Stimulated activated CD8-positive, alpha-beta memory T cell treated with anti-CD3 and anti-CD28 coated beads, Interleukin-4, amount 100 ng/mL, for 1 hour (primary cell): Measurements from ENCODE around the gene FAM117A.
"Not testable (repeated sequence)": the region's sequence is repeated elsewhere in the genome, so short reads cannot be mapped to it uniquely, and the experiment has no call there.

ENCODE experiments used
- DNase-seq, 2 donors: peaks; one replicate each; pipeline ENCODE4 v3.0.0-alpha.2; 2020; ENCODE audit warnings: low read depth in 2 of 2, low spot score in 1 of 2

FAM117A gene

GRCh38 chr17:49680314-49680713, 83.6 kb downstream of the FAM117A start:
- no peak for DNase-seq

- DNase-seq, result peak; percentile 96 to 99
Measured at GRCh38 chr17:49677933-49678847, 85.7 kb downstream of the FAM117A start, which contains the start of gene SPOP. TSS of gene SPOP (minus strand) at chr17:49678097. CDS start at chr17:49622810, 55,287 bp downstream.

- peak; percentile 90 to 95 for DNase-seq
Measured at GRCh38 chr17:49677134-49677932, 86.6 kb downstream of the FAM117A start.

- DNase-seq, result no peak
Measured at GRCh38 chr17:49676276-49676868, 87.6 kb downstream of the FAM117A start.

GRCh38 chr17:49674507-49674906, 89.4 kb downstream of the FAM117A start:
- no peak for DNase-seq

- not testable (repeated sequence) for DNase-seq
Measured at GRCh38 chr17:49673679-49674078, 90.3 kb downstream of the FAM117A start.

GRCh38 chr17:49670641-49671040, 93.3 kb downstream of the FAM117A start:
- no peak for DNase-seq

GRCh38 chr17:49670002-49670401, 93.9 kb downstream of the FAM117A start:
- no peak for DNase-seq

GRCh38 chr17:49667854-49668253, 96.1 kb downstream of the FAM117A start:
- no peak for DNase-seq

- DNase-seq, result no peak
Measured at GRCh38 chr17:49664706-49665211, 99.2 kb downstream of the FAM117A start.
